Body of pancreas (tissue), 4 donors: Measurements from ENCODE around the gene RAD21L1. TPM values are rescaled to one million over a fixed set of nuclear protein-coding genes. Genes with fewer than 3 reads are reported as not detected.

Experiments used
- ATAC-seq: fragments of 150-250 bp; one replicate; pipeline ENCODE4 v1.9.1; 2016
- DNase-seq, 4 donors: peaks; one replicate each; pipeline ENCODE4 v3.0.0-alpha.2; 2019
- H3K27ac ChIP-seq, 4 donors: fragments of 200-600 bp; sonication (generic); 1 replicate in 3 of 4; 2 replicates in 1 of 4; pipeline versions ENCODE4 v1.5.1 to v1.6.1; 2016 to 2019; ENCODE audit warnings: mild to moderate bottlenecking in 1 of 4, mixed read lengths in 1 of 4, moderate library complexity in 1 of 4
- H3K27me3 ChIP-seq, 2 donors: fragments of 200-600 bp; sonication (generic); one replicate each; pipeline ENCODE4 v1.6.0; 2016; ENCODE audit warnings: mild to moderate bottlenecking in 1 of 2
- H3K36me3 ChIP-seq, 2 donors: fragments of 200-600 bp; sonication (generic); replicated peaks in 1 of 2; 2 replicates each; pipeline ENCODE4 v1.5.1; 2016; ENCODE audit warnings: low read depth in 2 of 2; ENCODE audit not compliant: insufficient read depth in 1 of 2
- H3K4me1 ChIP-seq: fragments of 200-600 bp; sonication (generic); one replicate; pipeline ENCODE4 v1.6.0; 2016
- H3K4me3 ChIP-seq, 2 donors: fragments of 200-600 bp; sonication (generic); 1 replicate in 1 of 2; 2 replicates in 1 of 2; pipeline ENCODE4 v1.5.1; 2016 to 2019
- H3K9me3 ChIP-seq, 3 donors: fragments of 200-600 bp; sonication (generic); 1 replicate in 2 of 3; 2 replicates in 1 of 3; pipeline ENCODE4 v1.5.1; 2016
- CTCF ChIP-seq, 7 experiments: fragments of 450-650 bp in 4 of 7; fragments of 200-600 bp in 3 of 7; sonication (generic) in 3 of 7; IDR thresholded peaks; one replicate each; pipeline ENCODE4 v1.5.1; 2016 to 2019; ENCODE audit warnings: antibody characterized with exemption in 7 of 7
- POLR2A ChIP-seq, 3 donors: fragments of 450-650 bp; IDR thresholded peaks; one replicate each; pipeline ENCODE4 v1.6.1; 2016; ENCODE audit warnings: antibody characterized with exemption in 3 of 3, mild to moderate bottlenecking in 2 of 3
- WGBS, 2 donors: methylation state at CpG; one replicate each; pipeline ENCODE4 v1.1.5; 2017; 5-methylcytosine and 5-hydroxymethylcytosine counted together
- intact Hi-C: fragments of 100-400 bp; cut with DNase I; formaldehyde crosslinking; loops from one replicate; pipeline ENCODE4 v1.15.1; 2023
- total RNA-seq, 2 donors: library from RNA; depleted of rRNA; stranded (reverse); fragments of >200 nt; gene quantifications; one replicate each; pipeline ENCODE4 v1.1.0, GENCODE V29; 2016

Gene RAD21L1
- total RNA-seq, 2 donors from 2014 or later: not detected

GRCh38 chr20:1202762-1203504 is 22.9 kb upstream of the RAD21L1 start, which contains the start of gene C20orf202:
C20orf202 (plus strand) TSS chr20:1203454; CDS start chr20:1203586, 132 bp downstream.
- H3K4me1 ChIP-seq: no peaks in the 10 kb centered on the region
- ATAC-seq (no peak), DNase-seq (no peak)
- WGBS, 2 donors: 54 to 56% methylated on average over 5 of the region's 5 CpGs
- no peaks in the 10 kb centered on the region for H3K36me3 ChIP-seq
- H3K27ac ChIP-seq: no peak within 1 kb of the TSS
- H3K27me3 ChIP-seq: no peaks in the 10 kb centered on the region
- no peak within 1 kb of the TSS for H3K4me3 ChIP-seq
- TF ChIP-seq CTCF (IDR thresholded peaks at IDR 0.05) (no peak), POLR2A (IDR thresholded peaks at IDR 0.05) (no peak)
- no peaks in the 10 kb centered on the region for H3K9me3 ChIP-seq
- intact Hi-C loops: no loop called here

GRCh38 chr20:1203630-1204029 is 22.2 kb upstream of the RAD21L1 start:
- Histone ChIP-seq H3K27me3 (no peaks in the 10 kb centered on the region), H3K9me3 (no peaks in the 10 kb centered on the region), H3K36me3 (no peaks in the 10 kb centered on the region), H3K4me3 (no peak overlapping the region), H3K27ac (no peak overlapping the region), H3K4me1 (no peaks in the 10 kb centered on the region)
- DNase-seq (no peak), ATAC-seq (no peak)
- TF ChIP-seq POLR2A (IDR thresholded peaks at IDR 0.05) (no peak), CTCF (IDR thresholded peaks at IDR 0.05) (no peak)
- intact Hi-C loops: no loop called here
- 31 to 45% methylated on average over 5 of the region's 5 CpGs for WGBS, 2 donors

GRCh38 chr20:1204113-1204512 is 21.7 kb upstream of the RAD21L1 start:
- no peaks in the 10 kb centered on the region for H3K4me1 ChIP-seq
- 66 to 68% methylated on average over 5 of the region's 5 CpGs for WGBS, 2 donors
- no peak overlapping the region for H3K4me3 ChIP-seq
- no peak overlapping the region for H3K27ac ChIP-seq
- no peak for DNase-seq
- TF ChIP-seq CTCF (IDR thresholded peaks at IDR 0.05) (no peak), POLR2A (IDR thresholded peaks at IDR 0.05) (no peak)
- no peak for ATAC-seq
- H3K27me3 ChIP-seq: no peaks in the 10 kb centered on the region
- no peaks in the 10 kb centered on the region for H3K36me3 ChIP-seq
- intact Hi-C loops: no loop called here
- H3K9me3 ChIP-seq: no peaks in the 10 kb centered on the region

- 81 to 95% methylated on average over 2 of the region's 2 CpGs for WGBS, 2 donors
- no peak overlapping the region for H3K4me3 ChIP-seq
These were observed 21.3 kb upstream of the RAD21L1 start for GRCh38 chr20:1204576-1204975.

More at GRCh38 chr20:1204576-1204975, 21.3 kb upstream of the RAD21L1 start:
- Histone ChIP-seq H3K36me3 (no peaks in the 10 kb centered on the region), H3K27me3 (no peaks in the 10 kb centered on the region), H3K27ac (no peak overlapping the region), H3K9me3 (no peaks in the 10 kb centered on the region), H3K4me1 (no peaks in the 10 kb centered on the region)
- no peak for ATAC-seq
- TF ChIP-seq POLR2A (IDR thresholded peaks at IDR 0.05): no peak
- no peak for TF ChIP-seq CTCF (IDR thresholded peaks at IDR 0.05)
- DNase-seq: no peak
- intact Hi-C loops: no loop called here
